GM21423 (cell line): Measurements from ENCODE around the gene TBC1D19.

Source experiments
- ATAC-seq: cut with Tn5 transposase; IDR thresholded peaks from one replicate; pipeline ENCODE4 v1.9.1; 2021; ENCODE audit warnings: mild to moderate bottlenecking, moderate library complexity; ENCODE audit not compliant: unreplicated experiment

Gene TBC1D19

DNA sequence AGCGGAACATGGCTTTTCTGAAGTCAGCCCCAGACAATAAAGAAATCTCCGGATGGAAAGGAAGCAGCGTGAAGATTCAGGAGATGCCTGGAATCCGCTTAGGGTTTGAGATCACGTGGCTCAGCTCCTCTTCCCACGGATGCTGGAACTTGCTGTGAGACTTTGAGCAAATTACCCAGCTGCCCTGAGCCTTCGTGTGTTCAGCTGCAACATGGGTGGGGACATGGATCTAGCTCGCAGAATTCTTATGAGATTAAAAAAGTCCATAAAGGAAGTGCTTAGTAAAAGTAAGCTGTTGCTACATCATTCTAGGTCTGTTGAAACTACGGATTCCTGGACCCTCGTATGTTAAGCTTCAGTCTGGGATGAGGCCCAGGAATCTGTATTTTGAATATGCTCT lies 221.0 kb downstream of the TBC1D19 start:
- no peak for ATAC-seq
